HG02970 (cell line): ENCODE results near the gene TXN.
A peak's percentile ranks its signal among the peaks of the same experiment; 100 is the strongest.

ENCODE experiments used
- ATAC-seq: cut with Tn5 transposase; IDR thresholded peaks from one replicate; pipeline ENCODE4 v1.9.1; 2021; ENCODE audit warnings: mild to moderate bottlenecking, moderate library complexity, moderate number of reproducible peaks; ENCODE audit not compliant: unreplicated experiment, low FRiP score

The TXN gene

GRCh38 chr9:110256380-110257096 is at the start of gene TXN:
TXN (minus strand) TSS chr9:110256507; CDS start chr9:110256435, 72 bp downstream.
- peak; percentile 67 for ATAC-seq

- ATAC-seq = no peak
Measured at GRCh38 chr9:110303133-110303532, 46.8 kb upstream of the TXN start.

GRCh38 chr9:110298043-110298605 is 41.8 kb upstream of the TXN start:
- ATAC-seq = no peak

- no peak for ATAC-seq
Measured at GRCh38 chr9:110293248-110293647, 36.9 kb upstream of the TXN start.

GRCh38 chr9:110291921-110292557 is 35.7 kb upstream of the TXN start:
- ATAC-seq = no peak

GRCh38 chr9:110290001-110290400 is 33.7 kb upstream of the TXN start:
- no peak for ATAC-seq

GRCh38 chr9:110288503-110288902 is 32.2 kb upstream of the TXN start:
- no peak for ATAC-seq

GRCh38 chr9:110287289-110287680 is 31.0 kb upstream of the TXN start:
- no peak for ATAC-seq

GRCh38 chr9:110284211-110284844 is 28.0 kb upstream of the TXN start:
- ATAC-seq = no peak

- ATAC-seq = no peak
Measured at GRCh38 chr9:110283751-110284150, 27.4 kb upstream of the TXN start.

GRCh38 chr9:110282739-110283081 is 26.4 kb upstream of the TXN start:
- no peak for ATAC-seq

- no peak for ATAC-seq
Measured at GRCh38 chr9:110282018-110282738, 25.9 kb upstream of the TXN start.

- ATAC-seq = no peak
Measured at GRCh38 chr9:110278080-110278707, 21.9 kb upstream of the TXN start.

GRCh38 chr9:110276781-110277180 is 20.5 kb upstream of the TXN start:
- no peak for ATAC-seq

- ATAC-seq = no peak
Measured at GRCh38 chr9:110270211-110270995, 14.1 kb upstream of the TXN start.

- no peak for ATAC-seq
Measured at GRCh38 chr9:110266795-110267194, 10.5 kb upstream of the TXN start.

GRCh38 chr9:110261632-110262031 is 5.3 kb upstream of the TXN start:
- no peak for ATAC-seq

GRCh38 chr9:110260911-110261310 is 4.6 kb upstream of the TXN start:
- no peak for ATAC-seq

GRCh38 chr9:110259566-110259965 is 3.3 kb upstream of the TXN start:
- no peak for ATAC-seq

GRCh38 chr9:110258690-110259091 is 2.4 kb upstream of the TXN start:
- no peak for ATAC-seq
